ENCODE results near the gene ST3GAL3.

Gene ST3GAL3

GRCh38 chr1:43942411-43942810 is 235.1 kb downstream of the ST3GAL3 start:
- no peak for DNase-seq (ENCODE audit: low spot score)

DNA sequence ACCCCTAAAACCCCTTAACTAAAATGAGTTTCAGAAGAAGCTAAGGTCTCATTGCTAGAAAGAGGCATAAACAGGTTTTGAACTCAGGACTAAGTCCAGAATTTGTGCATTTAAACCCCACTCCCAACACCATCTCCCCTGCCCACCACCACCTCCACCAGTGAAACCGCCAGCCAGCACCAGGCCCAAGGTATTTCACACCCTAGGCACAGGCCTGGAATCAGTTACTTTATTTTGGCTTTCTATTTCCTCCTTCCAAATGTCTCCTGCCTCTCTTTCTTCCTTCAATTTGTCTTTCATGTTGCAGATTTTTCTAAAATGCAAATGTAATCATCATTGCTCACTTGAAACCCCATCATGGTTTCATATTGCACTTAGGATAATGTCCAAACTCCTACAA is 237.5 kb downstream of the ST3GAL3 start:
- no peak for DNase-seq (ENCODE audit: low spot score)

- DNase-seq (ENCODE audit: low spot score) = no peak
Measured at GRCh38 chr1:43945674-43946235, 238.4 kb downstream of the ST3GAL3 start.

DNA sequence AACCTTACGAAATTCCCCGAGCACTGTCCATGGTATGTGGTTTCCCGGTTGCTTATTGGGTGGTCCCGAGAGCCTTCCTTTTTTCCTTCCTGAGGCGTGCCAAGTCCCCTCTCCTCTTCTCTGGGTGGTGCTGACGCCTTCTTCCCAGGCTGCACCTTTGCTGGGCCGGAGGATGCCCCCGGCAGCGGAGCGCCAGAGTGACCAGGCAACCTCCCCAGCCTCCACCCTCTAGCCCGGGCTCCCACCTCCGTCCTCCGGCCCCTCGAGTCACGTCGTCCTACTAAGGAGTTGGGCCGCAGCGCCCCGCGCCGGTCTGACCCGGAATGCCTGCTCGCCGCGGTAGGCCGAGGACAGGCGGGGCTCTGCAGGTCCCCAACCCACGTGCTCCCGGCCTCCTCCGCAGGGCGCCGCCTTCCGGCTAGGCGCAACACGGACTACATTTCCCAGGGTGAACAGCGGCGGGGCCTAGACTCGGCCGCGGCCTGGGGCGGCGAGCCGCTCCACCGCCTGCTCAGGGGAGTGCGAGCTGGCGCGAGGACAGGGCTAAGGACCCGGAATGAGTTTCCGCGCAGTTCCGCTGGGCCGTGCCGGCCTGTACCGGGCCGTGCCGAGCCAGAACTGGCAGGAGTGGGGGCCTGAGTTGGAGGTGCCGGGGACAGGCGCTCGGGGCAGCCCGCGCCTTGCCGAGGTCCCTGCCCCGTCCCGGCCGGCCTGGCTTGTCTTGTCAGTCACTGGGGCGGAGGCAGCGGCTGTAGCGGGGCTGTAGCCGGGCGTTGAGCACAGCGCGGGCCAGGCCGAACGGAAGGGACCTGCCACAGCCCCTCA is 239.1 kb downstream of the ST3GAL3 start, which contains the start of gene IPO13:
TSS of gene IPO13 (plus strand) at position 715 of the 825 bp plus-strand sequence. CDS start 651 bp downstream, outside the sequence.
- peak; percentile 98 for DNase-seq (ENCODE audit: low spot score)

DNA sequence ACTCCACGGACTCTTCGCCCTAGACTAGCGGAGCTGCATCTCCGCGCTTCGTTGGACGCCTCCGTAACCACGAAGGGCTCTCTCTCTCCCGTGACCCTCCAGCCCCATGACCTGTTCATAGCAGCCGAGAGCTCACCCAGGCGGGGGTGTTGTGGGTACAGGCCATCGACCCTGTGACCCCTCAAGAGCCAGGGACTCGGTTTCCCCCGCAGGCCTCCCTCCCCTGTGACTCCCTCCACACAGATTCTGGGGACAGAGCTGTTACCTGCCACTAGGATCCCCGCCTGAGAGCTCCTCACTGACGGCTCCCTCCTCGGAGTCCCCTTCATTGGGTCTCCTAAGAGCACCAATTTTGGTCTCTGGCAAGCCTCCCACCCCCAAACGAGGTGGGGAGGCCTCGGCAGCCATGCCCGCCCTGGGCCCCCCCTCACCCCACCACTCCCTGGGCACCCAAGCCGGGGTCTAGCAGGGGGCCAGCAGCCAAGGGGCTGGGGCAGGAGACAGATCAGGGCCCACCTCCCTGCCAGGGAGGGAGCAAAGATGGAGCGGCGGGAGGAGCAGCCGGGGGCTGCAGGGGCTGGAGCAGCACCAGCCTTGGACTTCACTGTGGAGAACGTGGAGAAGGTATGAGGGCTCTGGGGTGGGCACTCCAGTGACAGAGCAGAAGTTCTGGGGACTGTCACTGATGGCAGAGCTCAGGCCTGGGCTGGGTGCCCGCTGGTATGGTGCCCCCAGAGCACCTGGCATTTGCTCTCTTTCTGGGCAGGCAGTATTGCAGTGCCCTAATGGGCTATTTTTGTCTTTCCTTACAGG is 239.9 kb downstream of the ST3GAL3 start:
- peak; percentile 34 for DNase-seq (ENCODE audit: low spot score)

- no peak for DNase-seq (ENCODE audit: low spot score)
Measured at GRCh38 chr1:43947874-43948437, 240.6 kb downstream of the ST3GAL3 start.

- DNase-seq (ENCODE audit: low spot score) = no peak
Measured at GRCh38 chr1:43949678-43950077, 242.3 kb downstream of the ST3GAL3 start.

DNA sequence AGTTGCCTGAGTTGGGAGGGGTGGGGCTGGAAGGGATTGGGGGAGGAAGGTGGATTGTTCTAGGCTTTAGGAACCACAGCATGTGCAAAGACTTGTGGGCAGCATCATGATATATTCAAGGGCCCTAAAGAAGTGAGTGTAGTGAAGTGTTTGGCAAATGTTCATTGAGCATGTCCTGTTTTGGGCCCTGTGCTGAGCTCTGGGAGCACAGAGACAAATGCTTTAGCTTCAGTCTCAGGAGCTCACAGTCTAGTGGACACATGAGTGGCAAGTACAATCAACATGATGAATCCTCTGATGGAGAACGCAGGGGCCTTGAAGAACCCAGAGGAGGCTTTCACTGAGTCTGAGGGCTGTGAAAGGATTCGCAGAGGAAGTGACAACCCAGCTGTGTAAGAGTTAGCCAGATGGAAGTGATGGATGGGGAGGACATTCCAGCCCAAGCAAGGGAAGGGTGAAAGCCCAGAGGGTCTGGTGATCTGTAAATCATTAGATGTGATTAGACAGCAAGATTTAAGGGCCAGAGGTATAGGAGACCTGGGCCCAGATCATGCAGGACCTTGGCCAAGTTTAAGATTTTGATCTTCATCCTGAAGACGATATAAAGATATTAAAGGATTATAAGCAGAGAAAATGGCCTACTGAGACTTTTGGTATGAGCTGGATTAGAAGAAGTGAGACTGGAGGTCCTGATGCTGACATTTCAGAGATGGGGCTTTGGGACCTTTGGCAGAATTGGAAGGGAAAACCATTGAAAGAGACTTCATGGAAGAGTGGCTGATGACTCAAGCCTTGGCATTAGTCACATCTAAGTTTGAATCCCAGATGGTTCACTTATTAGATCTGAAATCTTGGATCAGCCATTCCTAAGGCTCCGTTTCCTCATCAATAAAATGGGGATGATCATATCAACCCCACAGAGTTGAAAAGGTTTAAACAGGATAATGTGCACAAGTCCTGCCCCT is 244.0 kb downstream of the ST3GAL3 start:
- no peak for DNase-seq (ENCODE audit: low spot score)

GRCh38 chr1:43952731-43953346 is 245.5 kb downstream of the ST3GAL3 start:
- no peak for DNase-seq (ENCODE audit: low spot score)

GRCh38 chr1:43953361-43953760 is 246.0 kb downstream of the ST3GAL3 start:
- no peak for DNase-seq (ENCODE audit: low spot score)

DNA sequence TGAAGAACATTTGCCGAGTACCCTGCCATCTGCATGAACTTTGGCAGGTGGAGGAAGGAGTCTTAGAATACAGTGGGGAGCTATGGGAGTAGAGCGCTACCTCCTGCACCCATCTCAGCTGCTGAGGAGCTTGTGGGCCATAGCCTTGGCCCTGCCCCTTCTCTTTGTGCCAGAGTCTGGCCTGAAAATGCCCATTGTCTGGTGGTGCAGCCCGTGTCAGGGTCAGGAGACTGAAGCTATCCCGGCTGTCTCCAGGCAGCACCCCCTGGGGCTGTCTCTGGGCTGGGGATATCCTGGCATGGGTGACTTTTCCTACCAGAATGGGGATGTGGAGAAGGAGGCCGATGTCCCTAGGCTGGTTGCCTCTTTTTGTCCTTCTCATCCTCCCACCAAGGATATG is 246.7 kb downstream of the ST3GAL3 start:
- DNase-seq (ENCODE audit: low spot score) = no peak

DNA sequence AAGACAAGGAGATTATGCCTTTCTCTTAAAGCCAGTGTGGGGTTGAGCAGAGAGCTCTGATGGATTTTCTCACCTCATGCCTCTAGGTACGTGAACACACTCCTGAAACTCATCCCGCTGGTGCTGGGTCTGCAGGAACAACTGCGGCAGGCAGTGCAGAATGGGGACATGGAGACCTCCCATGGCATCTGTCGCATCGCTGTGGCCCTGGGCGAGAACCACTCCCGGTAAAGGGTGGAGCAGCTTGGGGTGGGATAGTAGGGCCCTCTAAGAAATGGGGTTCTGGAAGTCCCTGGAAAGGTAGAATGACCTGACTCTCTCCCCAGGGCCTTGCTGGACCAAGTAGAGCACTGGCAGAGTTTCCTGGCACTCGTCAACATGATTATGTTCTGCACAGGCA is 248.9 kb downstream of the ST3GAL3 start:
- DNase-seq (ENCODE audit: low spot score) = no peak

- no peak for DNase-seq (ENCODE audit: low spot score)
Measured at GRCh38 chr1:43957407-43958040, 250.2 kb downstream of the ST3GAL3 start.

DNA sequence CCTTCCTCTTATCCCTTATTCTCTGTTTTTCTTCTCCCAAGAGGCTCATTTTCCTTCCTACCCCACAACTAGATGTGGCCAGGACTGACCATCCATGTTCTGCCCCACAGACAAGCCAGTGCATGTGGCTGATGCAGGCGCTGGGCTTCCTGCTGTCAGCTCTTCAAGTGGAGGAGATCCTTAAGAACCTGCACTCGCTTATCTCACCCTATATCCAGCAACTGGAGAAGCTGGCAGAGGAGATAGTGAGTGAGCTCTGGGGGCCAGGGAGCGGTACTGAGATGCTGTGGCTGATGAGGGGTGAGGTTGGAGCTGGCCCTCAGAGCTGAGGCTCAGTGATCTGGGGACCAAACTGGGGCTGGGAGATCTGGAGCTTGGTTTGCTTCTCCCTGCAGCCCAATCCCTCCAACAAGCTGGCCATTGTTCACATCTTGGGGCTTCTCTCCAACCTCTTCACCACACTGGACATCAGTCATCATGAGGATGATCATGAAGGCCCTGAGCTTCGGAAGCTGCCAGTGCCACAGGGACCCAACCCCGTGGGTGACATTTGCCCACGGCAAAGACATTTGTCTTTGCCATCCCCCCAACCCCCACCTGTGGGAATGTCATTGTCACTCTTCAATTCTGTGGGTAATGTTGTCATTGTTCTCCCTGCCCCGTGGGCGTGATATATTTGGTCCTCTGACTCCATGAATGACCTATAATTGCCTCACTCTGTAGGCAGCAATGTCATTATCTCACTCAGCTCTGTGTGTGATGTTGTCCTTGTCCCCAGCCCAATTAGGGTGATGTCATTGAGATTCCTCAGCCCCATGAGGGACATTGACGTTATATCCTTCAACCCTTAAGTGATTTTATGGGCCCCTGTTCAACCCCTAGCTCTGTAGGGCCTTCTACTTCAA is 251.3 kb downstream of the ST3GAL3 start:
- DNase-seq (ENCODE audit: low spot score) = no peak

- no peak for DNase-seq (ENCODE audit: low spot score)
Measured at GRCh38 chr1:43960798-43961197, 253.5 kb downstream of the ST3GAL3 start.

GRCh38 chr1:43961692-43962091 is 254.4 kb downstream of the ST3GAL3 start:
- DNase-seq (ENCODE audit: low spot score) = no peak

- no peak for DNase-seq (ENCODE audit: low spot score)
Measured at GRCh38 chr1:43962324-43962723, 255.0 kb downstream of the ST3GAL3 start.

DNA sequence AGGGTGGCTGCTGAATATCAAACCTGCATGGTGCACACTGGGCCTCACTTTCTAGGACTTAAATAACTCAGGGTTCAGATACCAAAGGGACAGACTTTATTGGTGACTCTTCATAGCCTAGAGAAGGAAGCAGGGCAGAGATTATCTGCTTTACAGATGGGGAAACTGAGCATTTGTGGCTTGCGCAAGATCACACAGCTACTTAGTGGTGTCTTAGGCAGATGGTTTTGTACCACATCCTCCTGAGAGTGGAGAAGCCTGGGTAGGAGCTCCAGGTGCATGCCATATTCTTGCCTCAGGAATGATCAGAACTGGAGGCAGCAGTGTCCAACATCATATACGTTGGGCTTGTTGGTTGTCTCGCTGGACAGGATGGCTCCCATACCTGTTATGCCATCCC is 255.7 kb downstream of the ST3GAL3 start:
- DNase-seq (ENCODE audit: low spot score) = no peak

DNA sequence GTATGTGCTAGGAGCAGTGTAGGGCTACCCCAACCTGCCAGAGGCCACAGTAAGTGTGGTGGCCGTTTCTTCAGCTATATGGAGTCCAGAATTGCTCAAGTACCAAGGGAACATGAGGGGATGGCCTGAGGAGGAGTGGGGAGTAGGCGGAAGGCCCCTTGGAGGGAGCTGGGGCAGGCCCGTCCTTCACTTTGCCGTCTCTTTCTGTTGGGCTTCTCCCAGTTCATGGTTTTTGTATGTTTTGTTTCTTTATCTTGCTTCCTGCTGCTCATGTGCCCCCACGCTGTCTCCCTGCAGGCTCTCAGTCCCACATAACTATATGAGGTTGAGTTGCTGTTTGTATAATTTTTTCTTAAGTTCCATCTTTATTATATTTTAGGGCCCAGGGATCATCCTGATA is 256.6 kb downstream of the ST3GAL3 start:
- DNase-seq (ENCODE audit: low spot score) = no peak
